GM21786 (cell line): ENCODE data around the gene NRTN.
"Not testable (repeated sequence)": the region's sequence is repeated elsewhere in the genome, so short reads cannot be mapped to it uniquely, and the experiment has no call there.

ENCODE experiments used
- ATAC-seq: cut with Tn5 transposase; IDR thresholded peaks from one replicate; pipeline ENCODE4 v1.9.1; 2021; ENCODE audit not compliant: unreplicated experiment

Gene NRTN

GRCh38 chr19:5804516-5805461 lies at the start of gene NRTN:
Gene NRTN, plus strand, starts transcription at chr19:5805067. Its CDS starts 19,099 bp downstream, at chr19:5824166.
- ATAC-seq = no peak

- no peak for ATAC-seq
These were observed 42.2 kb upstream of the NRTN start for GRCh38 chr19:5762608-5763217.

GRCh38 chr19:5765220-5765619 lies 39.6 kb upstream of the NRTN start:
- ATAC-seq = no peak

GRCh38 chr19:5767949-5768348 lies 36.9 kb upstream of the NRTN start:
- ATAC-seq = no peak

GRCh38 chr19:5772416-5772815 lies 32.5 kb upstream of the NRTN start:
- no peak for ATAC-seq

GRCh38 chr19:5773276-5773675 lies 31.6 kb upstream of the NRTN start:
- ATAC-seq = no peak

- ATAC-seq = no peak
These were observed 29.9 kb upstream of the NRTN start for GRCh38 chr19:5774921-5775320.

- no peak for ATAC-seq
These were observed 29.1 kb upstream of the NRTN start for GRCh38 chr19:5775668-5776309.

- ATAC-seq = no peak
These were observed 26.5 kb upstream of the NRTN start for GRCh38 chr19:5778402-5778801.

- not testable (repeated sequence) for ATAC-seq
These were observed 24.0 kb upstream of the NRTN start for GRCh38 chr19:5780916-5781315.

GRCh38 chr19:5782322-5782721 lies 22.5 kb upstream of the NRTN start:
- ATAC-seq = no peak

GRCh38 chr19:5782945-5783919 lies 21.6 kb upstream of the NRTN start:
- ATAC-seq = no peak

- no peak for ATAC-seq
These were observed 20.2 kb upstream of the NRTN start, which contains the start of gene PRR22 for GRCh38 chr19:5784581-5785147. Gene PRR22, minus strand, starts transcription at chr19:5784746. Its CDS starts 86 bp downstream, at chr19:5784660.

GRCh38 chr19:5785423-5785822 lies 19.4 kb upstream of the NRTN start:
- ATAC-seq = no peak

- ATAC-seq = no peak
These were observed 18.1 kb upstream of the NRTN start for GRCh38 chr19:5786593-5787408.

GRCh38 chr19:5787409-5788182 lies 17.3 kb upstream of the NRTN start:
- no peak for ATAC-seq

GRCh38 chr19:5788422-5788821 lies 16.4 kb upstream of the NRTN start:
- no peak for ATAC-seq

GRCh38 chr19:5789351-5789761 lies 15.5 kb upstream of the NRTN start:
- ATAC-seq = no peak
